Measurements from ENCODE around the gene KCNN3.

KCNN3 gene

DNA sequence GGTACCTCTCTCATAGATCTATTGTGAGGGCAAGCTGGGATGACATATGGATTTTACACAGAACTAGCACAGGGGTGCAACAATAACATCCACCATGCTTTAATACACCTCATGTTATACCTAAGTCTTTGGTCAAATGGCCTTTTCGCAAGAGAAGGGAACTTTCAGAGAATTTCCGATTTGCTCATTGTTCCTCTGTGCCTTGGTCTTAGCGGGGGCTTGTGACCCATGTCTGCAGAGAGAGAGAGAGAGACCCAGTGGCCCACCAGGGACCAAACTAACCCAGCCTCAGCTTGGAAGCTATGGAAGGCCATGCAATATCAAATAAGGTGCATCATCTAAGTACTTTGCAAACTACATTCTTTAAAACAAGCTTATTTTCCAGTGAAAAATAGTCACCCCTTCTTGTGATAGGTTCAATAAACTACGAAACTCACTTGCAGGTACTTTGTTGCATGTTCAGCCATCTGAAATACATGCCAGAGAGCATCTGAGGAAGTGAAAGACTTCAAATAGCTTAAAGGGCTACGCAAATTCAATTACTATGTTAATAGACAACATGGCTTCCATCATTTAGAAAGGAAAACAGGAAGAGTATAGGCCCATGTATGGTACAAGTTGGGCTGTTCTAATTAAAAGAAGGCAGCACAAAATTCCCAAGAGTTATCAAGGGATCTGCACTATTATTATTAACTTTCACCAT is 100.7 kb downstream of the KCNN3 start:
- DNase-seq: no peak

DNA sequence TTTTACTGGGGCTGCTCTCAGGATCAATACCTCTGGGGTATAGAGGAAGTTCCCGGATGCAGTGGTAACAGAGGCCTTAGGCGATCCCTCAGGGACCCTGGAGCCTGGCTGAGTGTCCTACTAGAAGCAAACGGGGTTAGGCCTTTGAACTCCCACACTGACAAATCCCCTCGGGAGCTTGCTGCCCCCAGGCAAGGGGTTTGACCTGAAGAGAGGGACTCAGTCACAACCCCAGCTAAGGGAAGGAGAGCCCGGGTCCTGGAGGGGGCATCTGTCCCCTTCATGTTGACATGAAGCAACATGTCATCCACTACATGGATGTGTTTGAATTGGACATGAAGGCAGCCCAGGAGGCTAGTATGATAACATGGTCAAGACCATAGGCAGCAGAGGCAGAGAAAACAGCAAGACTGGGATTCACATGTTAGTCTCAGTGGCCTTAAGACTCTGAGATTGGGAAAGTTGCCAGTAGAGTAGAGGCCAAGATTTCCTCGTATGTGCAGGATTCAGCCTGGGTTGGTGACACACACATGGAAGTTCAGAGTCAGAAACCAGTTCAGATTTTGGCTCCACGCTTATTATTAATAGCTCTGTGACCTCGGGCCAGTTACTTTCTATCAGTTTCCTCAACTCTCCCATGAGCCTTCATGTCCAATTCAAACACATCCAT is 101.5 kb downstream of the KCNN3 start:
- no peak for DNase-seq

DNA sequence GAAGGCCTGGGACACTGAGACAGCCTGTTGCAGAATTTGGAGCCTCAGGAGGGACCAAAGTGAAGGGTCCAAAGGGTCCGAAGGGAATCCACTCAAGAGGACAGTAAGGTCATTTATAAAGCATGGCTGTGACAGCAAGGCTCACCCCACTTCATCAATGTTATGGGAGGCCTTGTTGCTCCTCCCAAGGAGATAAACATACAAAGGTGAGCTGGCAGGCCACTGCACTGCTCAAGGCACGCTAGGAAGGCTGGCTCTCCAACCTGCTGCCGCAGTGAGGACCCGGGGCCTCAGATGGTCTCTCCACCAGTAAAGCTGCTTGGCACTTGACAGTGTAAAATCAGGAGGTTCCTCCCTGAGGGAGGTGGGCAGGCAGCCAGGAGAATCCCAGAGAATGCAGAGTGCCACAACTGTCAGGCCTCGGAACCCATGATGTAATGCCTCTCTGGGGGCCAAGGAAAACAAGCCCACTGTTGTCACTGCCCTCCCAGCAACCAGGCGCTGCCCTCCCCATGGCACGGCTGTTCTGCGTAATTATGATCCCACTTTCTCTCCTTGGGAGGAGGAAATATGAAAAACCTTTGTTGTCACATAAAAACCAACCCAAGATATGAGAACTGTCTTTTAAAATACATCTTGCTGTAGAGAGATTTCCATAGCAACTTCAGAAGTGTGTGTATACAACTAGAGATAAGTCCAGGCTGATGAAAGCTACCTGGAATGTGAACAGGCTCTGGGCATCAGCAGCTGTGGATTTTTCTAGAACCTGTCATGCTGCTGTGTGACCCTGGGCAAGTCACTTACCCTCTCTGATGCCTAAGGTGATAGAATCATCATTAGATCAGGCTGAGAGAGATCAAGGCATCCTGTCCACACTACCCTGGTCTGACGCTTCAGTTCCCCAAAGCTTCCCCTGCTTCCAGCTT is 102.5 kb downstream of the KCNN3 start:
- DNase-seq: peak; percentile 83

DNA sequence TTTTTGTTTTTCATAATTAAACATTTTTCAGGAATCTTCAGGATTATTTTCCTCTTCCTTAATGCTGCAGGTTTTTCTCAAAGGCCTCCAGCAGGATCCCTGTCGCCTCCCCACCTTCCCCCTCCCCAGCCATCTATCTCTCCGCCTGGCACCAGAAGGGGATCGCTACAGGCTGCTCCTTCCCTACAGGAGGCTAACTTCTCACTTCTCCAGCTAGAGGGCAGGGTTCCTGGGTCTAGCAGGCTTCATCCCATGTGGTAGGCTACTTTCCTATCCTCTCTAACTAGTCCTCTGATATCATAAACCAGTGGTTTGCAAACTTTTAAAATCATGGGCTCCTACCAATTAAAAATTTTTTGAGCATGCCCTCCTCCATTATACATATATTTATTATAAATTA is 104.1 kb downstream of the KCNN3 start:
- DNase-seq: no peak

DNA sequence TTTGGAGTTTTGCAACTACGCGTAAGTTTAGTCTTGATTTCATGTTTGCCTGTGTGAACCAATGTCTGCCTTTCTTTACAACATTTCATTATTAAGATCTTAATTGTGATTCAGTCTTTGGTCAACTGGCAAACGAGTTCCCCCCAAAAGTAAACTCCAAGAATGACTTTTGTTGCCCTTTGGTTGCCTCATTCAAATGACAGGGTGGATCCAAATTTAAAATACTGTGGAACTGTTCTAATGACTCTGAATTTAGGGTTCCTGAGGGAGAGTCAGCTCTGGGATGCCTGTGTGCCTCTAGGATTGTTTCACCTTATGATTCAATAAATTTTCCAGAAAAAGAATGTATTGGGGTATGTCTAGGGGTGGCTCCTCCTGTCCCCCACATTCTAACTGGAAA is 105.3 kb downstream of the KCNN3 start:
- no peak for DNase-seq

DNA sequence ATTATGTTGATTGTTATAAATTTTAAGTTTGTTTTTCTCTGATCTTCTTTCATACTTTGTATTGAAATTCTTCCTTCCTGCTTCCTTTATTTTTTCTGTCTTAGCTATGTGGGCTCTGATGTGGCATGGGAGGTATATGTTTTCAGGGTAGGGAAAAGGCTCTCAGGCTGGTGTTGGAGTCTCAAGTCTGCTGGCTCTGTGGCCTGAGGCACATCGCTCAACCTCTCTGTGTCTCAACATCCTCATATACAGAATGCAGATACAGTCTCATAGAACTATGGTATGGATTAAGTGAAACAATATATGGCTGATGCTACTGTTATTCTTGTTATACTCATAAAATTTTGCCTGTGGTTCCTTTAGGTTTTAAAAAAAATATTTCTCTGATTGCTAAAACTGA is 105.9 kb downstream of the KCNN3 start:
- no peak for DNase-seq

DNA sequence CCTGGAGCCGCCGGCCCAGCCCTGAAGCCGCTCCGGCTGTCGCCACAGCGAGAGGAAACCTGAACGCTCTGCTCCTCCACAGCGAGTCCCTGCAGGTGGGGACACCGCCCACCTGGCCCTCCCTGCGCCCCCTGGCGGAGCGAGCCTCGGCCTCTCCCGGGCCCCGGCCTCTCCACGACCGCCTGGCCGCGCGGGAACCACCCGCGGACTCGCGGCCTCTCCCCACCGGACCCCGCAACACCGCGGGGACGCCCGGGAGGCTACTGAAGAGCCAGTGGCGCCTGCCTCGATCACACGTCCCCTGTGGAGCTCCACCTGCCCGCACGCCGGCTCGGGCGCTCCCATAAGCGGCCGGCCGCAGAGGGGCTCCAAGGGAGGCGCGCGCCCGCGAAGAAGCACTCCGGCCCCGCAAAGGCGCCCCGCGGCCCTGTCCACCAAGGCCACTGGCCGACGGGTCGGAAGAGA is 109.6 kb downstream of the KCNN3 start:
- no peak for DNase-seq

DNA sequence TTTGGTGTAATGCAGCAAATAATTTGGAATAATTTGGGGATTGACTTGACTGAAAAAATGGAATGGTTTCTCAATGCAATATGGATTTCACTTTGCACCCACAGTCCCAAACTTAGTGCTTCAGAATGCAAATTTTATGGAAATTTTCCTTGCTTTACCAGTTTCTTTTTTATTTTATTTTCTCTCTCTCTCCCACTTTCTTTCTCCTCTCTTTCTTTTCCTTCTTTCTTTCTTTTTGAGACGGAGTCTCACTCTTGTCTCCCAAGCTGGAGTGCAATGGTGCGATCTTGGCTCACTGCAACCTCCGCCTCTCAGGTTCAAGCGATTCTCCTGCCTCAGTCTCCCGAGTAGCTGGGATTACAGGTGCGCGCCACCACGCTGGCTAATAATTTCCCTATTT is 110.3 kb downstream of the KCNN3 start:
- DNase-seq: no peak

DNA sequence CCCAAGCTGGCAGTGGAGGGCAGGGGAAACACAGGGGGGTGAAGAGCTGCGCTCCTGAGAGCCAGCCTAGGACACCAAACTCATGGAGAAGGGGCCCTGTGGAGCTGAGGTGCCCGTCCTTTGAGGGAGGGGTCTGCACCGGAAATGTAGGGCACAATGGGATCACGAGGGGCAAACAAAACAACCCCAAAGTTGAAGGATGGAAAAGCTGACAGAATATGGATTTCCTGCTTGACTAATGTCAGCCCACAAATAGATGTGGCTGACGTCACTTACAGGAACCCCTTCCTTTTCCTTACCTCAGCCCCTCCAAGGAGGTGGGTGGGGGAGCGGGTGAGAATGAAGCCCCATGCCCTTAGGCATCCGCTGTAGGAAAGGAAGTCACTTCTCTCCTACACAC is 110.9 kb downstream of the KCNN3 start:
- no peak for DNase-seq

DNA sequence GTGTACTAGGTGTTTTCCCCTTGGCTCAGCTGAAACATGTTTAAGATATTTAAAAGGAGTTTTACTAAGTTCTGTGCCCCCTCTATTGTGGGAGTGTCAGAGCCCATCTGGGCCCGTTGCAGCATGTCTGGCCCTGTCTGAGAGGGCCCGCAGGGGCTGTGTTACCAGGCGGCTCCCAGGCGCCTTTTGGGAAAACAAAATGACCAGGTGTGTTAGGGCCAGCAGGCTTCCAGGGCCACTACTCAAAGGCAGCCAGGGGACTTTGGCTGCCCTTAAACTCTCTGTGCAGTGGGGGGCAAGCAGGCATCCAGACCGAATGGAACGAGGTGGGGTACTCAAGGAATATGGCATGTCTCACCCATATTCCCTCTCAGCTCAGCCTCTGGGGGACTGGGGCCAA is 111.7 kb downstream of the KCNN3 start:
- no peak for DNase-seq

DNA sequence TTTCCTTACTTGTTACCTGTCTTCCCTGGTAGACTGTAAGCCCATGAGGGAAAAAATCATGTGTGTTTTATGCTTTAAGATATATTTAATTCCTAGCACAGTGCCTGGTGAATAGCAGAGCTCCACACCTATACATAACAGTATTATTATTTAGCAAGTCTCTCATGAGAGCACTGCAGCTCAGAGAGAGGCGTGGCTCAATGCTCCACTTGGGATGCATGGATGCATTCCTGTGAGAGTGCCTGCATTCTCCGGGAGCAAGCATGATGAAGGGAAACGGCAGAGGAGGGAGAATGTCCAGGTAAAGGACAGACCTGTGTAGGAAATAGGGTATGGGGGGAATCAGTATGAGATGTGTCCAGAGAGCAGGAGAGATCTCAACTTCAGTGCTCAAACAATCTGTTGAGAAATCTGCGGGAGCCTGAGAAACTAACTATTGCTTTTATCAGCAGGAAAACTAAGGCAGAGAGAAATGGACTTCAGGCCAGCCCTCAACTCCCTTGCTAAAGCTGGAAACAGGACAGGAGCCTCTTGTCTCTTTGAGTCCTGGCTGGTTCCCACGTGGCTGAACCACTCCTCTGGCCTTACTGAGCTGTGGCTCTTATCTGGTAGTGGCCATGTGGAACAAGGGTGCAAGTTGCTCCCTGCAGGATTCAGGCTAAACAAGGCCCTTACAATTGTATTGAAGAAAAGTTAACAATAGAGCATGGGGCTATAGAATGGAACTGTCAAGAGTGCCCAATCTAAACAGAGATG is 113.1 kb downstream of the KCNN3 start:
- no peak for DNase-seq

DNA sequence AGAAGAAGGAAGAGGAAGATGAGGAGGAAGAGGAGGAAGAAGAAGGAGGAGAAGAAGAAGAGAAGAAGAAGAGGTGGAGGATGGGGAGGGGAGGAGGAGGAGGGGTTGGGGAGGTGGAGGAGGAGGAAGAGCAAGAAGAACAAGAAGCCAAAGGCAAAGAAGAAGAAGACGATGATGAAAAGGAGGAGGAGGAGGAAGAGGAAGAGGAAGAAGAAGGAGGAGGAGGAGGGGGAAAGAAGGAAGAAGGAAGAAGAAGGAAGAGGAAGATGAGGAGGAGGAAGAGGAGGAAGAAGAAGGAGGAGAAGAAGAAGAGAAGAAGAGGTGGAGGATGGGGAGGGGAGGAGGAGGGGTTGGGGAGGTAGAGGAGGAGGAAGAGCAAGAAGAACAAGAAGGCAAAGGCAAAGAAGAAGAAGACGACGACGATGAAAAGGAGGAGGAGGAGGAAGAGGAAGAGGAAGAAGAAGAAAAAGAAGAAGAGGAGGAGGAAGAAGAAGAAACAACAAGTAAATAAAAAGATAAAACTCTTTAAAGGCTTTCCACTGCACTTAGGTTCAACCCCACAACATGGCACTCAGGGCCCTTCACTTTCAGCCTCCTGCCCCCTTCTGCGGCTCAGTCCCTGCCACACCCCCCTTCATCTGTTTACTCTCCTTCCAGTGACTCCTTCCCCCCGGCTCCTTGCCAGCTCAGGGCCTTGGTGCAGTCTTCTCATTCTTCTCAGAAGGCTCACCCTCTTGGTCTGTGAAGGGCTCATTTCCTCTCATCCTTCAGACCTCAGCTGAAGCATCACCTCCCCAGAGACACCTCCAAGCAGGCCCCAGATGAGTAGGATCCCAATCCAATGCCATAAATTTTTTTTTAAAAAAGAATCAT is 114.0 kb downstream of the KCNN3 start:
- no peak for DNase-seq

DNA sequence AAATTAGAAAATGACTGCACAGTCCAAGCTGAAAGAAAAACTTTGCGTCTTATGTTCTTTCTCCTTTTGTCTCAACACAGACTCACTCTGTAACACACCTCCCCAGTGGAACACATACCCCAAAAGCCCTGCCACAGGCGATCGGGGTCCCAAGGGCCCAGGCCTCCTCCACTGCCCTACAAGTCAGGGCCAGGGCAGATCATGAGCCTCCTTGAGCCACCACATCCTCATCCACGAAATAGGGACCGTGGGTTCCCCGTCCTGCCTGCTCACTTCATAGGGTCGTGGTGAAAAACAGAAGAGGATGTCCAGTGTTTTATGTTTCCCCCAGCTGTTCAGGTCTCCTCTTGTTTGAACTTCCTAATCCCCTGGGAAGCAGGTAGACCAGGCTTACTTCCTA is 116.7 kb downstream of the KCNN3 start:
- no peak for DNase-seq

DNA sequence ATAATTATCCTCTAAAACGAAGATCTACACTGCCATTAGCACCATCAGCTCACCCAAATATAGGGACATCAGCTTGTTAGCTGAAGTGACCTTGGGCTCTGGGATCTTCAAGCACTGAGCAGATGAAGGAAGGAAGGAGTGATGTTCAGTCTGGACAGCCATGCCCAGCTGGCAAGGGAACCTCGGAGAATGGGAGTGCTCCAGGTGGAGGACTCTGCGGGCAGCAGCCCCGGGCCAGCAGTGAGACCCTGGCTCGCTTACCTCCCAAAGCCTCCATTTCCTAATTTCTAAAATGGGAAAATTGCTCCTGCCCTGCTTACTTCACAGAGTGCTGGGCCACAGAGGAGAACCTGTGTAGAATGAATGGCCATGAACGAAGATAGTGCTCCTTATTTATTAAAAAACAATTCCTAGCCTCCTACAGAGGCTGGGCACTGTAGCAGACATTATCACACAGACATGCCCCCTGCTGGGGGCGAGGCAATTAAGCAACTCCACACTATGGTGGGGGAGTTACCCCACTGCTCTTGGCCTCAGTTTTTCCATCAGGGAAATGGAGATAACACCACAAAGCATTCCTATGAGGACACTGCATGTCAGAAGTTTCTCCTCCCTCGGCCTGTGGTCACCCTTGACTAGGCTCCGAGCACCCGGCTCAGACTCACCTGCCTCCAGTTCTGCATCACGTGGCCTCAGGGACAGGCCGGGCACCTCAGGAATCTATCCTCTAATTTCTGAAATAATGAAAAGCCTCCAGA is 117.6 kb downstream of the KCNN3 start:
- no peak for DNase-seq

DNA sequence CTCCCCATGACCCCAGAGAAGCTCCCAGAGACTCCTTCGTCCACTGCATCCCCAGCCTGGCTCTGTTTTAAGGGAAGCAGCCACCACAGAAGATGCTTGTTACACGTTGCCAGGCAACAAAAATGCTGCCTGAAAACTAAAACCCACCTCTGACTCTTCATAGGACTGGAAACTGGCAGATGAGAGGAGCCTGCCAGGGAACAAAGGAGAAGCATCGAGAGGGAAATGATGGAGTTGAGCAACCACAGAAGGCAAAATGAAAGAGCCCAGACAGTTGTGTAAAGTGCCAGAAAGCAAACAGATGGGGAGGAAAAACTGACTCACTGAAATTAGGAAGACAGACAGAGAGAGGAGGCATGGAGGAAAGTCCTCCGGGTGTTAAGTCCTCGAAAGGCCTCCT is 118.4 kb downstream of the KCNN3 start:
- DNase-seq: no peak

DNA sequence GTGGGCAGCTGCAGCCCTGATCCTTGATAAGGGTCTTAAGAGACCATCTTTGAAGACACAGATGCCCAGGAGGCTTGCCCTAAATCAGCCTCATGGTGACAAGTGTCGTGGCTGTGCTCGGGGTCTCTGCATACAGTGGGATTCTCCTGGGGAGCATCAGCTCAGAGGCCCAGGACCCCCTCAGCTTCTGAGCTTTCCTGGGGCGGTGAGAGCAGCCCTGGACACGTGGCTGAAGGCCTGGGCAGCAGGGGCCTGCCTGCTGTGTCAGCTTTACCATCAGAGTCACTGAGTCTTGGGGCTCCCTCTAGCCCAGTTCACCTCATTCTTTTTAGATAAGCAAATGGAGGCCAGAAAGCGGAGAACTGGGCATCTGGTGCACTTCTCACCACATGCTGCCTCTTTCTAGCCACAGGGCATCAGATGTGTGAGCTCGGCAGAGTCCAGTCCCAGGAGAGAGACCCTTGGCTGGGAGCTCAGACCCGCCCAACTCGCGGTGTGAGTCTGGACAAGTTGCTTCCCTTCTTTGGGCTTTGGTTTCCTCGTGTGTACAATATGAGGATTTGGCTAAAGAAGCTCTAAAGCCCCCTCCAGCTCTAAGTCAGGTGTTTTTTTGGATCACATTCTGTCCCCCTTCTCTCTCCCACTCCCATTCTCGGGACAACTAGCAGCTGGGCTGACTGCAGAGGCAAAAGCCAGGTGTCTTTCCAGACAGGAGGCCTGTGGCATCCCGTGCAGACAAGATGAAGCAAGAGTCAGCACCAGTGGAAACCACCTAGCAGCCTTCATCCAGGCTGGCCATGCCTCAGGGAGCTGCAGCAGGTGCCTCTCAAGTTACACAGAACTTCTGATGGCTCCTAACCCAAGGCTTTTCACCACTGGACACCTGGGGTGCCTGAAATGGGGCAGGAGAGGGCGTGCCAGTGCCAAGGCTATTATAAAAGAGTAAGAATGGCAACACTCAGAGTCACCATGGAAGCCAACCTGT is 119.1 kb downstream of the KCNN3 start:
- no peak for DNase-seq

DNA sequence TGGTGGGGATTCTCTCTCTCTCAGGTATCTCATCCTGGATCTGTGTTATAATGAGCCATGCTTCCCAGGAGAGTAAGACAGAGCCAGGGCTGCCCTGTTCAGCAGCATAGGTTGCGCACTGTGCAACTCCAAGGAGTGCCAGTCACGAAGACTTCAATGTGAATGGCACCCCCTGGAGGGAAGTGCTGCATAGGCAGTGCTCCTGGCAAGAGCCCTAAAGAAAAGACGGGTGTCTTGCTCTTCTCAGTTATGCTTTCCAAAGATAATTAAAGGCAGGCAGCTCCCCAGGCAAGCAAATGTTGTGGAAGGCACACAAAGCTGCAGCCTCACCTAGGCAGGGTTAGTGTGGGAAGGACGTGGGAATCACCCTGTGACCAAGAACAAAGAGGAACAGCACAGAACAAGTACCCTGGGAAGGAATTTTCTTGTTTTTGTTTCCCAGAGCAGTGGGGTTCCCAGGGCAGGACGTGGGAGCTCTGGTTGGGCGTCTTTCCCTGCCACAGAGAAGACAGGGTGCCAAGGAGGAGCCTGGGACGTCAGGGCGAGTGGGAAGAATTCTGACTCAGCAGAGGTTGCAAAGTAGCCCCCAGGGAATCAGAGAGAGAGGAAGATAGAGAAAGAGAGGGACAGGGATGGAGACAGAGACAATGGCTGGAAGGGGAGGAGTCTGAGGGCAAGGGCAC is 120.9 kb downstream of the KCNN3 start:
- no peak for DNase-seq

DNA sequence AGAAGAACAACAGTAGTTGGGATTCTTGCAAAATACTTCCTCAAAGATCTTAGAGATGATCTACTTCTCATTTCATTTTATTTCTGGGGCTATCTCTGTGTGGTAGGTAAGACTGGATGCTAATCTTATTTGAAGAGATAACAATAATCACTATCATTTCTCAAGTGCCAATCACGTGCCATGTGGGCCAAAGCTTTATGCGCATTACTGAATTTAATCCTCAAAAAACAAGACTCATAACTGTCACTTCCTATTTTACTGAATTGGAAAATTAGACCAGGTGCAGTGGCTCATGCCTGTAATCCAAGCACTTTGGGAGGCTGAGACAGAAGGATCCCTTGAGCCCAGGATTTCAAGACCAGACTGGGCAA is 121.7 kb downstream of the KCNN3 start:
- DNase-seq: no peak

DNA sequence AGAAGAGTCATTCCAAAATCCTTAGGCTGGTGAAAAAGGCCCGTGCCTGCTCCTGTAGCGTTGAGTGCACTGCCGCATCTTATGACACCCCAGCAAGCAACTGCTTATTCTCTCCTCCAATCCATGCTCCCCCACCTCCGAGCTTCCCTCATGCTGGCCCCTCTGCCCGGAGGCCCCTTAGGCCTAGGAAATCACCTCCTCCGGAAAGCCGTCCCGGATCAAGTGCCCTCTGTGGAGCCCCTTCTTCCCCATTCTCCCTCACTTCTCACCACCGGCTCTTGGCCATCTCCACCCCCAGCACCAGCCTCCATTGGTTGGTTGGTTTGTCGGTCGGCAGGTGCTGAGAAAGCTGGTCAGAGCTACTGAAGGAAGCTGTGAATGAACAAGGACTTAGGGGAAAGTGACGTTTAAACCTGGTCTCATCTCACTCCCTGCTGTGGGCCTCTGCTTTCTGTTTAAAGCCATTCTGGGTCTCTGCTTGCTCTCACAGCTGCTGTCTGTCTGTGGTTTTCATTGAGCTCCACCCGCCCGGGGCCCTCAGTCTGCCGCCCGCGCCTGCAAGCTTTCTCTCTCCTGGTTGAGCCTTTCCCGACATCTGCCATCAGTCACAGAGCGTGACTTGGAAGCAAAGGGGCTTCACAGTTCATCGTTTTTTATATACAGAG is 122.2 kb downstream of the KCNN3 start:
- DNase-seq: peak; percentile 78
